Activated T-helper 17 cell treated with anti-CD3 and anti-CD28 coated beads, Interleukin-2, amount 50 U/mL, for 72 hours (primary cell): ENCODE results near the gene SERPINE2. TPM values are rescaled to one million over a fixed set of nuclear protein-coding genes. Genes with fewer than 3 reads are reported as not detected.
"Not testable (repeated sequence)": the region's sequence is repeated elsewhere in the genome, so short reads cannot be mapped to it uniquely, and the experiment has no call there.

ENCODE experiments used
- ATAC-seq: fragments of 150-1000 bp; cut with Tn5 transposase; replicated peaks from 2 replicates; pipeline ENCODE4 v1.10.0; 2021; ENCODE audit warnings: mild to moderate bottlenecking, moderate library complexity
- H3K27ac Mint-ChIP-seq: one replicate; pipeline ENCODE4 v1.8.0; 2022; ENCODE audit warnings: mixed read lengths
- H3K27me3 Mint-ChIP-seq: one replicate; pipeline ENCODE4 v1.8.0; 2022; ENCODE audit warnings: mixed read lengths
- H3K36me3 Mint-ChIP-seq: one replicate; pipeline ENCODE4 v1.8.0; 2022; ENCODE audit warnings: low read depth, mild to moderate bottlenecking, mixed read lengths
- H3K4me1 Mint-ChIP-seq: one replicate; pipeline ENCODE4 v1.8.0; 2022; ENCODE audit warnings: mixed read lengths
- H3K4me3 Mint-ChIP-seq: one replicate; pipeline ENCODE4 v1.8.0; 2022; ENCODE audit warnings: mild to moderate bottlenecking, mixed read lengths
- H3K9me3 Mint-ChIP-seq: one replicate; pipeline ENCODE4 v1.8.0; 2022; ENCODE audit warnings: mixed read lengths
- total RNA-seq, 2 donors: library from RNA; stranded (reverse); gene quantifications; one replicate each; pipeline ENCODE4 v1.2.3, GENCODE V29; 2022

SERPINE2 gene
- total RNA-seq, 2 donors from 2014 or later = 3.3 to 25.4 TPM

DNA sequence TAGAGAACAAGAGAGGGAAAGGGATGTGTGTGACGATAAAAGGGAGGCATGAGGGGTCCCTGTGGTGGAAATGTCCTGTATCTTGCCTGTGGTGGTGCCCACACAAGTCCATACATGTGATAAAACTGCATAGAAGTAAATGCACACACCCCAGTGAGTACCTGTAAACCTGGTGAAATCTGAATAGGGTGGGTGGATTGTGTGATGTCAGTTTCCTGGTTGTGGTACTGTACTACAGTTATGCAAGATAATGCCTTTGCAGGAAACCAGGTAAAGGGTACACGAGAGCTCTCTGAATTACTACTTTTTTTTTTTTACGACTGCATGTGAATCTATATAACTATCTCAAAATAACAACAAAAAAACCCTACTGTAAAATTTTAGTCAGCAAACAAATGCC is 22.1 kb downstream of the SERPINE2 start:
- no peak overlapping the region for H3K4me3 Mint-ChIP-seq
- H3K36me3 Mint-ChIP-seq = no peaks in the 10 kb centered on the region
- H3K27ac Mint-ChIP-seq = peak overlapping the region; percentile 29
- H3K27me3 Mint-ChIP-seq = no peaks in the 10 kb centered on the region
- no peaks in the 10 kb centered on the region for H3K9me3 Mint-ChIP-seq
- ATAC-seq = peak; percentile 67
- peaks cover 19% of the 10 kb centered on the region for H3K4me1 Mint-ChIP-seq

- Mint-ChIP-seq H3K4me1 (peaks cover 13% of the 10 kb centered on the region), H3K36me3 (no peaks in the 10 kb centered on the region), H3K27ac (no peak overlapping the region), H3K27me3 (no peaks in the 10 kb centered on the region), H3K4me3 (no peak overlapping the region), H3K9me3 (no peaks in the 10 kb centered on the region)
- ATAC-seq = no peak
Observed at GRCh38 chr2:224014336-224014735, 24.8 kb downstream of the SERPINE2 start.

DNA sequence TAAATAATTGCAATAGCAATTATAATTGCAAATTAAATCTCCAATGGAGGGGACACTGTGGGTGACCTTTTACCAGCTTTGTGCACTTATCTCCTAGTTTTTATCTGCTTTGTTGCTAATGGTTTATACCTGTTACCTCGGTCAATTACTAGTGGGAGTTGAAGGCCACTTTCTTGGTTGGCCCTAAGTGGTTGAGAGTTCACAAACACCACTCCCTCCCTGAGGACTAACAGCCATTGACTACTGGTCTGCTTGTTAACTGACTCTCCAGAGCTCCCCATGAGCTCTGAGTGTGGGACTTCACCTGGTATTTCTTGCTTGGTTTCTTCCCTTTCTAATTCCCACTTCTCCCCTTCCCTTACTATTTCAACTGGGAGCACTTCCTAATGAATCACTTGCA is 27.2 kb downstream of the SERPINE2 start:
- no peak overlapping the region for H3K27ac Mint-ChIP-seq
- H3K4me3 Mint-ChIP-seq = no peak overlapping the region
- H3K9me3 Mint-ChIP-seq = no peaks in the 10 kb centered on the region
- H3K4me1 Mint-ChIP-seq = peaks cover 8% of the 10 kb centered on the region
- no peak for ATAC-seq
- no peaks in the 10 kb centered on the region for H3K36me3 Mint-ChIP-seq
- no peaks in the 10 kb centered on the region for H3K27me3 Mint-ChIP-seq

GRCh38 chr2:224009605-224010315 is 29.3 kb downstream of the SERPINE2 start:
- Mint-ChIP-seq H3K4me3 (no peak overlapping the region), H3K9me3 (no peaks in the 10 kb centered on the region), H3K27ac (no peak overlapping the region), H3K27me3 (no peaks in the 10 kb centered on the region), H3K4me1 (no peaks in the 10 kb centered on the region), H3K36me3 (no peaks in the 10 kb centered on the region)
- no peak for ATAC-seq

- ATAC-seq = no peak
- no peak overlapping the region for H3K27ac Mint-ChIP-seq
- H3K36me3 Mint-ChIP-seq = no peaks in the 10 kb centered on the region
- H3K4me1 Mint-ChIP-seq = no peaks in the 10 kb centered on the region
- H3K9me3 Mint-ChIP-seq = no peaks in the 10 kb centered on the region
- no peaks in the 10 kb centered on the region for H3K27me3 Mint-ChIP-seq
- no peak overlapping the region for H3K4me3 Mint-ChIP-seq
Observed at GRCh38 chr2:224008702-224009261, 30.3 kb downstream of the SERPINE2 start.

- no peaks in the 10 kb centered on the region for H3K4me1 Mint-ChIP-seq
- no peak overlapping the region for H3K4me3 Mint-ChIP-seq
- no peaks in the 10 kb centered on the region for H3K9me3 Mint-ChIP-seq
- no peak overlapping the region for H3K27ac Mint-ChIP-seq
- no peak for ATAC-seq
- H3K36me3 Mint-ChIP-seq = no peaks in the 10 kb centered on the region
- H3K27me3 Mint-ChIP-seq = no peaks in the 10 kb centered on the region
Observed at GRCh38 chr2:224004105-224004695, 34.9 kb downstream of the SERPINE2 start.

GRCh38 chr2:224000662-224001061 is 38.4 kb downstream of the SERPINE2 start:
- not testable (repeated sequence) for H3K4me3 Mint-ChIP-seq, H3K27ac Mint-ChIP-seq, H3K9me3 Mint-ChIP-seq, H3K27me3 Mint-ChIP-seq, H3K4me1 Mint-ChIP-seq, ATAC-seq, H3K36me3 Mint-ChIP-seq

GRCh38 chr2:223999862-224000261 is 39.2 kb downstream of the SERPINE2 start:
- ATAC-seq = no peak
- Mint-ChIP-seq H3K27ac (no peak overlapping the region), H3K9me3 (no peaks in the 10 kb centered on the region), H3K4me1 (peaks cover under 1% of the 10 kb centered on the region), H3K36me3 (no peaks in the 10 kb centered on the region), H3K4me3 (no peak overlapping the region), H3K27me3 (no peaks in the 10 kb centered on the region)

- Mint-ChIP-seq H3K27me3 (no peaks in the 10 kb centered on the region), H3K9me3 (no peaks in the 10 kb centered on the region), H3K27ac (no peak overlapping the region), H3K4me3 (no peak overlapping the region), H3K36me3 (no peaks in the 10 kb centered on the region), H3K4me1 (peaks cover 4% of the 10 kb centered on the region)
- ATAC-seq = no peak
Observed at GRCh38 chr2:223998948-223999347, 40.1 kb downstream of the SERPINE2 start.

GRCh38 chr2:223997938-223998337 is 41.1 kb downstream of the SERPINE2 start:
- H3K36me3 Mint-ChIP-seq = no peaks in the 10 kb centered on the region
- H3K27ac Mint-ChIP-seq = no peak overlapping the region
- H3K9me3 Mint-ChIP-seq = no peaks in the 10 kb centered on the region
- no peaks in the 10 kb centered on the region for H3K27me3 Mint-ChIP-seq
- no peak for ATAC-seq
- H3K4me3 Mint-ChIP-seq = no peak overlapping the region
- peaks cover 4% of the 10 kb centered on the region for H3K4me1 Mint-ChIP-seq

DNA sequence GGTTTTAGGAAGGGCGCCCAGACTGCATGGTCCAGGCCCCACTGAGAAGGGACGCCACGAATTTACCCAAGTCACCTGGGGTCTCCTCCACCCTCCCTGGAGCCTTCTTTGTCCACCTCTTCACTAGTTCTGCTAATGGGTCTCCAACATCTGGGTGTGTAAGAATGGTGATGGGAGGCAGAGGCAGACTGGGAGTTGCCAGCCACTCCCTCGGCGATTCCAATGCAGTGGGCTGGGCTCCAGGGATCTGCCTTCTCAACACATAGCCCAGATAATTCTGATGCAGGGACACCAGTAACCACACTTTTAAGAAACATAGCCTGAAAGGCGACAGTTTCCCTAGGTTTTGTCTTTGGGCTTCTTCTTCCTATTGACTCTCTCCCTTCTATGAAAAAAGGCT is 42.7 kb downstream of the SERPINE2 start:
- no peak overlapping the region for H3K27ac Mint-ChIP-seq
- H3K27me3 Mint-ChIP-seq = no peaks in the 10 kb centered on the region
- peaks cover 4% of the 10 kb centered on the region for H3K4me1 Mint-ChIP-seq
- no peak overlapping the region for H3K4me3 Mint-ChIP-seq
- H3K9me3 Mint-ChIP-seq = no peaks in the 10 kb centered on the region
- ATAC-seq = no peak
- no peaks in the 10 kb centered on the region for H3K36me3 Mint-ChIP-seq

GRCh38 chr2:223995569-223995968 is 43.5 kb downstream of the SERPINE2 start:
- Mint-ChIP-seq H3K27ac (peak overlapping the region; percentile 70), H3K9me3 (no peaks in the 10 kb centered on the region), H3K27me3 (no peaks in the 10 kb centered on the region), H3K4me3 (no peak overlapping the region), H3K36me3 (no peaks in the 10 kb centered on the region), H3K4me1 (peaks cover 4% of the 10 kb centered on the region)
- ATAC-seq = peak; percentile 37

DNA sequence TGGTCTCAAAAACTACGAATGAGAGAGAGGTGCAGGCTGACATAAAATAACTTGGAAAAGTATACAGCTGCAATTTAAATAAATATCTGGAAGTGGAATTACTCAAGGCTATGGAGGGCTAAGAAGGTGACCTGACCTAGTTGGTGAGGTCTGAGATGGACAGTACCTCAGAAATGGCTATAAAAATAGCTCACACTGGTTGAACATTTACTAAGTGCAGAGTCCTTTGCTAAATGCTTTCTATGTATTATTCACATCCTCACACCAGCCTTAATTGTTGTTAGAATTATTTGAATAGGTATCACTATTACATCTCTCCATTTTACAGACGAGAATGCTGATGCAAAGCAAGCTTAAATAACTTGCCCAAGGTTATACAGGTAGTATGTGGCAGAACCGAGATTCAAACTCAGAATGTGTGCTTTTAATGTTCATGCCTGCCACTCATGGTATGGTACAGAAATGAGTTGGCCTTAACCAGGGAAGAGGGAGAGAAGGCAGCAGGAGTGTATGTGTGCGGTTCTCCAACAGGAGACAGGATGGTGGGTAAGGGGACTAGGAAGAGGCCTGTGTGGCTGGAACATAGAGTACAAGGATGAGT is 44.4 kb downstream of the SERPINE2 start:
- H3K27me3 Mint-ChIP-seq = peaks cover 1% of the 10 kb centered on the region
- H3K36me3 Mint-ChIP-seq = no peaks in the 10 kb centered on the region
- peak overlapping the region; percentile 77 for H3K27ac Mint-ChIP-seq
- ATAC-seq = peak; percentile 70
- H3K4me3 Mint-ChIP-seq = no peak overlapping the region
- H3K9me3 Mint-ChIP-seq = no peaks in the 10 kb centered on the region
- H3K4me1 Mint-ChIP-seq = peaks cover 4% of the 10 kb centered on the region

- Mint-ChIP-seq H3K36me3 (no peaks in the 10 kb centered on the region), H3K9me3 (no peaks in the 10 kb centered on the region), H3K27me3 (peaks cover 4% of the 10 kb centered on the region), H3K4me1 (peaks cover 4% of the 10 kb centered on the region), H3K27ac (no peak overlapping the region), H3K4me3 (no peak overlapping the region)
- ATAC-seq = peak; percentile 68
Observed at GRCh38 chr2:223993634-223994232, 45.4 kb downstream of the SERPINE2 start.

- no peaks in the 10 kb centered on the region for H3K9me3 Mint-ChIP-seq
- peaks cover 17% of the 10 kb centered on the region for H3K27me3 Mint-ChIP-seq
- no peak overlapping the region for H3K4me3 Mint-ChIP-seq
- ATAC-seq = no peak
- H3K4me1 Mint-ChIP-seq = peaks cover 4% of the 10 kb centered on the region
- no peak overlapping the region for H3K27ac Mint-ChIP-seq
- no peaks in the 10 kb centered on the region for H3K36me3 Mint-ChIP-seq
Observed at GRCh38 chr2:223991611-223992010, 47.5 kb downstream of the SERPINE2 start.
